ENCODE results near the gene RHOC.

Gene RHOC

DNA sequence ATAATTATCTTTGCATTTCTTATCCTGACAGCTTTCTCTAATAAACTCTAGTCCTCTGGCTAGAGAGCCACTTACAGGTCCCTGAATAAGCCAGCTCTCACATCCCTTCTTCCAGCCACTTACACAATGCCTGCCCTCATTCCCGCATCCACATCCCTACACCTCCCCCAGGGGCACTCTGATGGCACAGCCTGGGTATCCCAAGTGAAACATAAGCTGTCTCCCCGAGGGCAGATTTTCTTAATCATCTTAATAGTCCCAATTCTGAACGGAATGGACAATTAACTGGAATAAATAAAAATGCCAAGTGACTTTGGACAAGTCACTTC is 4.9 kb downstream of the RHOC start:
- DNase-seq (ENCODE audit: low spot score): no peak

DNA sequence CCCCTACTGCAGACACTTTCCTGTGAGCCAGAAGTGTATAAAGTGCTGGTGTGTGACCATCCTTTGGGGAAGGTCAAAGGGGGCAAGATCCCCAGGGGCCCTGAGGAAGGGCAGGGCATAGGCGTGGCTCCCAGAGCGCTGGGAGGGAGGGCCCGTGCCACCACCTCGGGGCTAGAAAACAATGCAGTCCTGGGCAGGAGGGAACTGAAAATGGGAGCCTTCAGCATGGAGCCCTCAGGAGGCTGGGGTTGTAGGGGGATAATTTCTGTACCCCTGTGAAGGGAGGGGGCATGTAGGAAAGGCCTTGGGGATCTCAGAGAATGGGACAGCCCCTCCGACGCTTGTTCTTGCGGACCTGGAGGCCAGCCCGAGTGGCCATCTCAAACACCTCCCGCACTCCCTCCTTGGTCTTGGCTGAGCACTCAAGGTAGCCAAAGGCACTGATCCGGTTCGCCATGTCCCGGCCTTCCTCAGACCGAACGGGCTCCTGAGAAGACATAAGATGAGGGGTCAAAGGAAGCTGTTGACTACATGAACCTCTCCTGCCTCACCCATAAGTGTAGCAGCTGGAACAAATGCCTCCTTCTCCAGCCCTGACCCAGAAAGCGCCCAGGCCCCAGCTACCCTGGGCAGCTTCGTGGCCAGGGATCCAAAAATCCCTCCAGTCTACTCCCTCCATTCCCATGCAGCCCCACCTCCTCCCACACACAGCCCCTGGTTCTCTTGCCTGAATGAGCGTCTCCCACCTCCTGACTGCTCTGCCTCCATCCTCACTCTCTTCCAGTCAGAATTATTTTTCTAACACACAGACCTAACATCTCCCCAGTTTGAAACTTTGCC is 5.5 kb downstream of the RHOC start:
- no peak for DNase-seq (ENCODE audit: low spot score)

DNA sequence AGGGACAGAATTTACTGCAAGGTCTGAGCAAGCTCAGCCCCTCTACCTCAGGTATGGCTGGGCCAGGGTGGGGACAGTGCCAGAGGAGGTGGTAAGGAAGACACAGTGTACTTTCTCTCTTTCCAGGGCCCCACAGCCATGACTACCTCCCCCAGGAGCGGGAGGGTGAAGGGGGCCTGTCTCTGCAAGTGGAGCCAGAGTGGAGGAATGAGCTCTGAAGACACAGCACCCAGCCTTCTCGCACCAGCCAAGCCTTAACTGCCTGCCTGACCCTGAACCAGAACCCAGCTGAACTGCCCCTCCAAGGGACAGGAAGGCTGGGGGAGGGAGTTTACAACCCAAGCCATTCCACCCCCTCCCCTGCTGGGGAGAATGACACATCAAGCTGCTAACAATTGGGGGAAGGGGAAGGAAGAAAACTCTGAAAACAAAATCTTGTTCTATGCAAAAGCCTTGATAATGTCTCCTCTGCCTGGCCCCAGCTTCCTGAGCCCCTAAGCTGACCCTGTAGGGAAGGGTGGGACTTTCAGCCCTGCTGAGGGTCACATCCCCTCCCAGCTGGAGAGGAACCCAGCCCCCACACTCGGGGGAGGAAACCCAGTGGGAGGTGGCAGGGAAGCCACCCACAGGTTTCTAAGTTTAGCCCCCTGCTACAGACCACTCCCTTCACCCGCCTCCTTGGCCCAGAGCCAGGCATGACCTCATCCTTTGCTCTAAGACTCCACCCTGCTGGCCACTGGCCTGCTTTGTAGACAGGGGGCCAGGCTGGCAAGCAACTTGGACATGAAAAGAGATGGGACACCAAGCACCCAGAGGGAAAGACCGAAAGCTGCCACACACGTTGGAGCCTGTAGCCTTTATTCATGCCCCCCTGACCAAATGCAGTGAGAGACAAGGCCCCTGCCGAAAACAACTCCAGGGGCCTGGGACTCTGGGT is 6.4 kb downstream of the RHOC start:
- peak; percentile 73 for DNase-seq (ENCODE audit: low spot score)

DNA sequence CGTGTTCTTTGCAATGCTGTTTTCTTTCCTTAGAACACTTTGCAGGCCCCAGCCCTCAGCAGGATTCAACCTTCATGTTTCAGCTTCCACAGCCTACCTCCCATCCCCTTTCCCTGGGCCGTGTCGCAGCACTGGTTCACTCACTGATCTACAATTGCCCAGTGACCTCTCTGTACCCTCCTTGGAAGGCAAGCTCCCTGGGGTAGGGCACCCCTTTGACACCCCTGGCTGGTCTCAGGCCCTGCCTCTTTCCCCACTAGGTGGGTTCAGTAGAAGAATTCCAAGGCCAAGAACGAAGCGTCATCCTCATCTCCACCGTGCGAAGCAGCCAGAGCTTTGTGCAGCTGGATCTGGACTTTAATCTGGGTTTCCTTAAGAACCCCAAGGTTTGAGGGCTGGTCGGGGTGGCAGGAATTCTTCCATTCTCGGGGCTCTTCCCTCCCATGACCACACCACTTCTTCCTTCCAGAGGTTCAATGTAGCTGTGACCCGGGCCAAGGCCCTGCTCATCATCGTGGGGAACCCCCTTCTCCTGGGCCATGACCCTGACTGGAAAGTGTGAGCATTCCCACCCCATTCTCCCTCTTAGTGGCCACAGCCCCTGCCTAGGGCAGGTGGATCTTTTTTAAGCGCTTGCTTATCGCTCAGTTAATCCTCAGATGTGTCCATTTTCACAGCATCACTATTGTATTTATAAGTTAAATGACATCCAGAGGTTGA is 7.3 kb downstream of the RHOC start:
- no peak for DNase-seq (ENCODE audit: low spot score)

DNA sequence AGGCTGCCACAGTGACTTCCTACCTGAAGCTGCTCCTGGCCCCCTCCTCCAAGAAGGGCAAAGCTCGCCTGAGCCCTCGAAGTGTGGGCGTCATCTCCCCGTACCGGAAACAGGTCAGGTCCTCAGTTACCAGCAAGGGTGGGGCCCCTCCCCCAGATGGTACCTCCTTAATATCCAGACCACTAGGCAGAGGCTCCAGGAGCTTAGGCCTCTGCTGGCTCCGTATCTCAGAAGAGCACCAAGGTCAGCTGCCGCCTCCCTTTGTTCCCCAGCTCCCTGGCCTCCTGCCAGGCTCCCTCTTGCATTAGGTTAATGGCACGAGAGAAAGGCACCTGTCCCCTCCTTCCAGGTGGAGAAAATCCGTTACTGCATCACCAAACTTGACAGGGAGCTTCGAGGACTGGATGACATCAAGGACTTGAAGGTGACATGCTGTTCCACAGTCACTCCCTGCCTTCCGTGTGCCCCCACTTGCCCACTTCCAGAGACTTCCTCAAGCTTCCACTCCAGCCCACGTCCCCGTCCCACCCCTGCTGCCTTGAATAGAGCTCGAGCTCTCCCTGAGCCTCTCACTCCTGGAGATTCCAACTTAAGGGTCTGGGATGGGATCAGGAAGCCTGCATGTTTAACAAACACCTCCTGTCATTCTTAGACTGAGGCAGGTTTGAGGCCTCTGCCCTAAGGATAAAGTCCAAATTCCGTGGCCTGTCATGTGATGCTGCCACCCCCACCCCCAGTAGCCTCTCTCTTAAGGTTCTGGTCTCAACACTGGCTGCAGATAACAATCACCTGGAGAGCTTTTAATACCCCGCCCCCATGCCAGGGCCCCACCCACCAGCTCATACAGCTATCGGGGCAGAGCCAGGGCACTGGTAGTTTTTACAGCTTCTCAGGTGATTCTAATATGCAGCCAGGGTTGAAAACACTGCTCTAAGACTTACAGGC is 8.3 kb downstream of the RHOC start:
- DNase-seq (ENCODE audit: low spot score): no peak

DNA sequence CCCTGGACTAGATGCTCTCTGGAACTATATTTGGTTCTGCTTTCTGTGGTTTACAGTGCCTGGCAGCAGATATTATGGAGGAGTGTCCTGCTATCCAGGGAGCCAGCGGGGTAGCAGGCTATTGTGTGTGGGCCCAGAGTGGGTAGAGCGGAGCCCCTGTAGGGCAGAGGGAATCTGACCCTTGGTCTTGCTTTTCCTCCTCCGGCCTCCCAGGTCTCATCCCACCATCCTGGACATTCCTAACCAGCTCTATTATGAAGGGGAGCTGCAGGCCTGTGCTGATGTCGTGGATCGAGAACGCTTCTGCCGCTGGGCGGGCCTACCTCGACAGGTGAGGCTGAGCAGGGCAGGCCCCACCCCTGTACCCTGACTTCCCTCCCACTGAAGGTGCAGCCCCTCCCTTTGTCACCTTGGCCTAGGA is 9.1 kb downstream of the RHOC start:
- no peak for DNase-seq (ENCODE audit: low spot score)

DNA sequence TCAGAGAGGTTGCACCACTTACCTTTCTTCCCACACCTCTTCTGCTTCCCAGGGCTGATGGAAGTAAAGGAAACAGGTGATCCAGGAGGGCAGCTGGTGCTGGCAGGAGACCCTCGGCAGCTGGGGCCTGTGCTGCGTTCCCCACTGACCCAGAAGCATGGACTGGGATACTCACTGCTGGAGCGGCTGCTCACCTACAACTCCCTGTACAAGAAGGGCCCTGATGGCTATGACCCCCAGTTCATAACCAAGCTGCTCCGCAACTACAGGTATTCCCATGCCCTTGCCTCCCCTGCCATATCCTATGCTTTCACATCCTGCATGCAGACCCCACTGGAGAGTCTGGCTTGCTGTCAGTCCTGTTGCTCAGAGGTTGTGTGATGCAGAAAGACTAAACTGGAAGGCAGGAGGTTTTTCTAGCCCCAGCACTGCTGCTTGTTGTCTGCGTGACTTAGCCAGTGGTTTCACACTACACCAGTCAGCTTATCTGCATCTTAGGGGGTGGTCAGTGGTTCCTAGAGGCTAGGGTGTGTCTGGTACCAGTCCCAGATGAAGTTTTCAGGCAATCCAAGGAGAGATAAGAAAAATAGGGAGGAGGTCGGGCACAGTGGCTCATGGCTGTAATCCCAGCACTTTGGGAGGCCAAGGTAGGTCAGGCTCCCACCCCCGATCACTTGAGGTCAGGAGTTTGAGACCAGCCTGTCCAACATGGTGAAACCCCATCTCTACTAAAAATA is 10.2 kb downstream of the RHOC start:
- DNase-seq (ENCODE audit: low spot score): no peak

DNA sequence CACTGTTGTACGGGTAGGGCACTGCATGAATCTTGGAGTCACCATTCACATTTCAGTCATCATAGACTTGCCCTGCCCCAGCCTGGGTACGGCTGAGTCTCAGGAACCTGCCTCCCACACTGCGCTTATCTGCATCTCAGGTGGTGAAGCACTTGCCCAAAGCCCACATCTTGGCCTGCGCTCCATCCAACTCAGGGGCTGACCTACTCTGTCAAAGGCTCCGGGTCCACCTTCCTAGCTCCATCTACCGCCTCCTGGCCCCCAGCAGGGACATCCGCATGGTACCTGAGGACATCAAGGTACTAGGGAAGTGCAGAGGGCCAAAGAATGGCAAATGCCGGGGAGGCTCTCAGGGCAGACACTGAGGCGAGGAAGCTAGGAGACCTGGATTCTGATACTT is 11.7 kb downstream of the RHOC start:
- DNase-seq (ENCODE audit: low spot score): no peak

DNA sequence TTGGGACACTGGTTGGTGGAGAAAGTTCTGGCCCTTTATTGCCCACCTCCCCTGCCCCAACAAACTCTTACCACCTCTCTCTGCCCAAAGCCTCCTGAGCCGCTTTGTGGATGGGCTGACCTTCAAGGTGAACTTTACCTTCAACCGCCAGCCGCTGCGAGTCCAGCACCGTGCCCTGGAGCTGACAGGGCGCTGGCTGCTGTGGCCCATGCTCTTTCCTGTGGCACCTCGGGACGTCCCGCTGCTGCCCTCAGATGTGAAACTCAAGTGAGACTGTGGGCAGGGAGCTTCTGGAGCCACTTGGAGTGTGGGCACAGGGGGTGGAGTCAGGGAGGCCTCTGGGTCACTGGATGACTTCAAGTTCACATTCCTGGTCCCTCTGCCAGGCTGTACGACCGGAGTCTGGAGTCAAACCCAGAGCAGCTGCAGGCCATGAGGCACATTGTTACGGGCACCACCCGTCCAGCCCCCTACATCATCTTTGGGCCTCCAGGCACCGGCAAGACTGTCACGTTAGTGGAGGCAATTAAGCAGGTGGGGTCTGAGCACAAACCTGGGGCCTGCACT is 12.5 kb downstream of the RHOC start:
- no peak for DNase-seq (ENCODE audit: low spot score)

DNA sequence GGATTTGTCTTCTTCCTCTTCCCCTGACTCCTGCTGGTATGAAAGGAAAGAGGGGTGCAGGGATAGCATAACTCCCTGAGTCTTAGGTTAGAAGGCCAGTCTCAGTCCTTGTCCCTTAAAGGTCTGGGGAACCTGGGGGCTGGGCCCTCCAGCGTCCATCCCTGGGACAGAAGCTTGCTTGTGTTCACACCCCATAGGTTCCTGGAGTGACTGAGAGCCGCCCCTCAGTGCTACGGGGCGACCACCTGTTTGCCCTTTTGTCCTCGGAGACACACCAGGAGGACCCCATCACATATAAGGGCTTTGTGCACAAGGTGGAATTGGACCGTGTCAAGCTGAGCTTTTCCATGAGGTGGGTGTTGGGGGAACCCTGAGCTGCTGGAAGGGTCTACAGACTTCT is 13.1 kb downstream of the RHOC start:
- DNase-seq (ENCODE audit: low spot score): no peak

DNA sequence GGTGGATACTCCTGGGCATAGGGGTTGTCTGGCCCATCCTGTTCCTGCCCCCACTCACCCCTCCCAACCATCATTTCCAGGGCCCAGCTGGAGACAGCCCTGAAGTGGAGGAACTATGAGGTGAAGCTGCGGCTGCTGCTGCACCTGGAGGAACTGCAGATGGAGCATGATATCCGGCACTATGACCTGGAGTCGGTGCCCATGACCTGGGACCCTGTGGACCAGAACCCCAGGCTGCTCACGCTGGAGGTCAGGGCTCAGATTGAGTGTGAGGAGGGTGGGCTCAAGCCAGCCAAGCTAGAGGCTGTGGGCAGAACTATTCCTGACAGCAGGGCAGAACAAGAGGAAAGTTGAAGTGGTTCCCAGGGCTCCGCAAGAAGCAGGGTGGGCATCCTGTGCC is 14.2 kb downstream of the RHOC start:
- no peak for DNase-seq (ENCODE audit: low spot score)

DNA sequence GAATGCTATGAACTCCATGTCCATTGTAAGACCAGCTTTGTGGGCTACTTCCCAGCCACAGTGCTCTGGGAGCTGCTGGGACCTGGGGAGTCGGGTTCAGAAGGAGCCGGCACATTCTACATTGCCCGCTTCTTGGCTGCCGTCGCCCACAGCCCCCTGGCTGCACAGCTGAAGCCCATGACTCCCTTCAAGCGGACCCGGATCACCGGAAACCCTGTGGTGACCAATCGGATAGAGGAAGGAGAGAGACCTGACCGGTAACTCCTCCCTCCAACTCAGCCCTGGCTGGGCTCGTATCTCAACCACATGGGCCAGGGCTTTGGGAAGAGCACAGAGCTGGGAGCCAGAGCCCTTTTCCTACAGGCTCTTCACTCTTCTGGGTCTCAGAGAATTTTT is 17.1 kb downstream of the RHOC start:
- no peak for DNase-seq (ENCODE audit: low spot score)

DNA sequence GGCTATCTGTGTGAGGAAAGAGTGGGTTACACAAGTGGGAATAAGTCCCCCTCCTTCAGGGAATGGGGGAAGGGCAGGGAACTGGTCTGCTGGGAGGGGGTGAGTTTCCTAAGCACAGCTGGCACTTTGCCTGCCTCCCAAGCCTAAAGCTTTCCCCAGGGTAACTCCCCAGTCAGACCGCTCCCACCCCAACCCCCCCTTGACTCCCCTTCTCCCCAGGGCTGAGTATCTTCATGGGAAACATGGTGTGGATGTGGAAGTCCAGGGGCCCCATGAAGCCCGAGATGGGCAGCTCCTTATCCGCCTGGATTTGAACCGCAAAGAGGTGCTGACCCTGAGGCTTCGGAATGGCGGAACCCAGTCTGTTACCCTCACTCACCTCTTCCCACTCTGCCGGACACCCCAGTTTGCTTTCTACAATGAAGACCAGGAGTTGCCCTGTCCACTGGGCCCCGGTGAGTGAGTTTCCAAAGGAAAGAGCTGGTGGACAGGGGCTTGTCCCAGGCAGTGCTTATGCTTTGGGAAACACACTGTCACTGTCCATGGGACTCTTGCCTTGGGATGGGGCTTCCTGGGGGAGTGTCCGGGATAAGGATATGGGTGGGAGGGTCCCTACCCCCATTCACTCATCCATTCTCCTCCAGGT is 17.6 kb downstream of the RHOC start:
- DNase-seq (ENCODE audit: low spot score): no peak

DNA sequence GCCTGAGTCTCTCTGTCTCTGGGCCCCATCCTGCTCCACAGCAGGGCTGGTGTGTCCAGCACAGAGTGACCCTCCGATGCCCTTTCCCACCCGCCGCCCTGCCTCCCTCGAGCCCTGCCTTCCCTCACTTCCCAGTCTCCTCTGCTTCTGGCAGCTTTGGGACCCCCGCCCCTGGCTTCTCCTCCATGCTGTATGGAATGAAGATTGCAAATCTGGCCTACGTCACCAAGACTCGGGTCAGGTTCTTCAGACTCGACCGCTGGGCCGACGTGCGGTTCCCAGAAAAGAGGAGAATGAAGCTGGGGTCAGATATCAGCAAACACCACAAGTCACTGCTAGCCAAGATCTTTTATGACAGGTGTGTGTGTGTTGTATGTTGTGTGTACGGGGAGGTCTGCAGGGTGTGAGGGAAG is 18.1 kb downstream of the RHOC start:
- no peak for DNase-seq (ENCODE audit: low spot score)

DNA sequence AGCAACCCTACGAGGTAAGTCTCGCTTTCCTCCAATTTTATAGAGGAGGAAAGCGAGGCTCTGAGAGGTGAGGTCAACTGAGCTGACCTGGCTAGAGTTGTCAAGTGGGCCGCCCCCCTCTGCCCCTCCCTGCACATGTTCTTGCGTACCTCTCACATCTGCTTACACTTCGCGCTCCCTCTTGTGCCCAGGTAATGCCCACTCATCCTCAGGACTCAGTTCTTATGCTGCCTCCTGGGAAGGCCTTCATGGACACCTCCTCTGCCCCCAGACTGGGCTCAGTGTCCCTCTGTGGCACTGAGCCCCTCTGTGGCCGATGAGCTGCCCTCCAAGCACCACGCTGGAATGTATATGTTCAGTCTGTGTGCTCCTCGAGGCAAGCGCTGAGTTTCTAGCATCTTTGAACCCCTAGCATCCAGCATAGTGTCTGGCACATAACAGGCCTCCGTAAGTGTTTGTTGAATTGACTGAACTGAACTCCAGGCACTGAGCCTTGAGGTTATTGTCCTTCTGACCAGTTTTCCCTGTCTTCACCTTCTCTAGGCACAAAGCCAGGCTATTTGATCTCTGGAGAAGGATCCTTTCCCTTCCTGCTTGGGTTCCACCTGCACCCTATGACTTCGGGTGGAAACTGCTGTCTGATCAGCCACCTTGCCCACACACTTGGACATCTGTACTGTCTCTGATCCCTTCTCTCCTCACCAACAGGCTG is 19.0 kb downstream of the RHOC start:
- DNase-seq (ENCODE audit: low spot score): no peak

DNA sequence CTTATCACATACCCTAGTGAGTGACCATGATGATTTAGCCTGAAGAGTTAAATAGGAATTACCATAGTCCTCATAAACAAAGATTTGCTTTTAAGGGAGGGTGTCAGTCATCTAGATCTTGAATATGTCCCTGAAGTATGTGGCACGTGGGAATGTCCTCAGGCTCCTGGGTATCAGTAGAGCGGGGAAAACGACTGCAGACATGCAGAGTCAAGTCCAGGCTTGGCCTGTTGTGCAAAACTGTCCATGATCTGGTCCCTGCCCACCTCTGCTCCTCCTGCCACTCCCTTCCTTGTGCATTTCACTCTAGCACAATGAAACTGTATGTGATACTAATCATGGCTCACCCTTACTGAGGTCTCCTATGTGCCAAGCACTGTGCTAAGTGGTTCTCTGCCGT is 19.6 kb downstream of the RHOC start:
- no peak for DNase-seq (ENCODE audit: low spot score)

DNA sequence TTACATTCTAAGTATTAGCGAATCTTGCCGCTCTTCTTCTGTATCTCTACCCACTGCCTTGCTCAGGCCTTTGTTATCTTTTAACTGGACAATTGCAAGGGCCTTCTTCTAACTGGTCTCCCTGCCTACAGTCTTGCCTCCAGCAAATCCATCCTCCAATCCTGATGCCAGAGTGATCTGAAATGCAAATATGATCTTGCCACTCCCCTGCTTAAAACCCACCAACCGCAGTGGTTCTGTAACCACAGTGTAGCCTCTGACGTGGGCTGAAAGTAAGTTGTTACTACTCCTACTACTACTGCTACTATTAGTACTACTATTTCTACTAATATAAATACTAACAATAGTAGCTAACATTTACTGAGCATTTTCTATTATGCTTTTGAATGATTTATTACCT is 20.1 kb downstream of the RHOC start:
- DNase-seq (ENCODE audit: low spot score): no peak

DNA sequence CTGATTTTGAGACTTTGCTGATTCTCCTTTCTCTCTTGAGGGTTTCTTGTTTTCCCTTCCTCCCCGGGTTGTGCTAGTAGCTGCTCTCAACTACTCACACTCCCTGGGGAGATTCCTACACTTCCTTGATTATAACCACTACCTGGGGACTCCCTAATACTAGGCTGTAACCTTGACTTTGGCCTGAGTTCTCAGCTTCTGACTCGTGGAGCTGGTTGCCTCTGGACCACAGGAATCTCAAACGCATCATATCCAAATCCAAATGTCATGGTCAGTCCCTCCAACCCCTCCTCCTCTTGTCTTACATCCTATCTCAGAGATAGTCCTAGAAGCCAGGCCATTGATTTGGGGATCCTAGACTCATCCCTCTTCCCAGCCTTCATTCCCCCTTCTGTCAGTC is 20.5 kb downstream of the RHOC start:
- DNase-seq (ENCODE audit: low spot score): no peak

DNA sequence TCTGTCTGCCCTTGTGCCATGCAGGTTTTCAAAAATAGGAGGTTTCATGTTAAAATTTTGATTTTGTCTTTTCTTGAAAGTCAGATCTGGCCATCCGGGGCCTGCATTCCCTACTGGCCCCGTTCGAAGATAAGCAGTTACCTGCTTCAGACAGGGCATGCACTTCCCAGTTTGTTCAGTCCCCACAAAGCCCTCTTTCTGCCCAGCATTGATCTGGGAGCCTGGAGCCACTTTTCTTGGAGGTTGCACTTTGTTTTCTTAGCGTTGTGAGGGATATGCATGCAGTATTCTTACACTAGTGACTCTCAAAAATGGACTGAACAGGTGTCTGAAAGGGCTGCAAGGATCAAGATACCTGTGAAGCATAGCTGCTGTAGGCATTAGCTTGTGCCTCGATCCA is 21.0 kb downstream of the RHOC start:
- no peak for DNase-seq (ENCODE audit: low spot score)

All from SK-N-DZ (cell line).